ENCODE measurements around the gene FAM120AOS.

The FAM120AOS gene

GRCh38 chr9:93435386-93435785 lies 18.0 kb downstream of the FAM120AOS start:
- Mint-ChIP-seq H3K4me3 (no peak overlapping the region), H3K36me3 (ENCODE audit: low read depth) (no peaks in the 10 kb centered on the region), H3K9me3 (peaks cover 3% of the 10 kb centered on the region), H3K27me3 (ENCODE audit: low read depth, poor library complexity) (peaks cover 2% of the 10 kb centered on the region), H3K27ac (no peak overlapping the region), H3K4me1 (peaks cover 18% of the 10 kb centered on the region)
- no peak for DNase-seq
- TF ChIP-seq, protein P1, sequence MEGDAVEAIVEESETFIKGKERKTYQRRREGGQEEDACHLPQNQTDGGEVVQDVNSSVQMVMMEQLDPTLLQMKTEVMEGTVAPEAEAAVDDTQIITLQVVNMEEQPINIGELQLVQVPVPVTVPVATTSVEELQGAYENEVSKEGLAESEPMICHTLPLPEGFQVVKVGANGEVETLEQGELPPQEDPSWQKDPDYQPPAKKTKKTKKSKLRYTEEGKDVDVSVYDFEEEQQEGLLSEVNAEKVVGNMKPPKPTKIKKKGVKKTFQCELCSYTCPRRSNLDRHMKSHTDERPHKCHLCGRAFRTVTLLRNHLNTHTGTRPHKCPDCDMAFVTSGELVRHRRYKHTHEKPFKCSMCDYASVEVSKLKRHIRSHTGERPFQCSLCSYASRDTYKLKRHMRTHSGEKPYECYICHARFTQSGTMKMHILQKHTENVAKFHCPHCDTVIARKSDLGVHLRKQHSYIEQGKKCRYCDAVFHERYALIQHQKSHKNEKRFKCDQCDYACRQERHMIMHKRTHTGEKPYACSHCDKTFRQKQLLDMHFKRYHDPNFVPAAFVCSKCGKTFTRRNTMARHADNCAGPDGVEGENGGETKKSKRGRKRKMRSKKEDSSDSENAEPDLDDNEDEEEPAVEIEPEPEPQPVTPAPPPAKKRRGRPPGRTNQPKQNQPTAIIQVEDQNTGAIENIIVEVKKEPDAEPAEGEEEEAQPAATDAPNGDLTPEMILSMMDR (IDR thresholded peaks at IDR 0.05) = no peak

DNA sequence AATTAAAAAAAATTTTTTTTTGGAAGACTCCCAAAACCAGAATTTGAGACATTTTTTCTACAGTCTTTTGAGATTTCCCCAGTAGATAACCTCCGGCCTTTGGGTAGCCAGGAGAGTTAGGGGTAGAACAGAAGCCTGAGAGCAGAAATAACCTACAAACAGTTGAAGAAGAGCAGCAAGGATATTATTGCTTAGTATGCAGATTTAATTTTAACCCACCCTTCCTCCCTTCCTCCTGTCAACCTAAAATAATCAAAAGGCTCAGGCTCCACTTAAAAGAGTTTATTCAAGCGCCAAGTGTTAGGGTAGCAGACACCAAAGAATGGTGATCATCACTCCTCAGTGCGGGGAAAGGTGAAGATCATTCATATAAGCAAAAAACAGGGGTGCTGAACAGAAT lies 19.3 kb downstream of the FAM120AOS start:
- Mint-ChIP-seq H3K27me3 (ENCODE audit: low read depth, poor library complexity) (peaks cover 2% of the 10 kb centered on the region), H3K36me3 (ENCODE audit: low read depth) (no peaks in the 10 kb centered on the region), H3K4me1 (peaks cover 18% of the 10 kb centered on the region), H3K27ac (no peak overlapping the region), H3K4me3 (no peak overlapping the region), H3K9me3 (peaks cover 3% of the 10 kb centered on the region)
- no peak for DNase-seq
- TF ChIP-seq, protein P1 (IDR thresholded peaks at IDR 0.05) = no peak

DNA sequence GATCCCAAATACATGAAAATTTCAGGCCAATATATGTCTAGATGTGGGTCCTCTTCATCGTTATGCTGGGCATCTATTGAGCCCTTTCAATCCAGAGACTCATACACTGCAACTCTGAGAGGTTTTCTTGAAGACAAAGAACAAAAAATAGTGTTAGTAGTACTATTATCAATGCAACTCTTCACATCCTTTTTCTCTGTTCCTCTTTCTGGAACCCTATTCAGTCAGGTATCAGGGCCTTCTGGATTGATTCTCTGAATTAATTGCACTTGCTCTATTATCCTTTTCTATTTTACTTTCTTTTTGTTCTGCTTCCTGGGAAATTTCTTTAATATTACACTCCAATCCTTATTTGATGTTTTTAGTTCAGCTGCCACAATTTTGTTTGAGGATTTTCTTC lies 20.4 kb downstream of the FAM120AOS start:
- Mint-ChIP-seq H3K27me3 (ENCODE audit: low read depth, poor library complexity) (no peaks in the 10 kb centered on the region), H3K4me3 (no peak overlapping the region), H3K4me1 (peaks cover 15% of the 10 kb centered on the region), H3K27ac (no peak overlapping the region), H3K9me3 (peaks cover 3% of the 10 kb centered on the region), H3K36me3 (ENCODE audit: low read depth) (no peaks in the 10 kb centered on the region)
- TF ChIP-seq, protein P1 (IDR thresholded peaks at IDR 0.05) = no peak
- DNase-seq = no peak

- H3K4me1 Mint-ChIP-seq = peaks cover 7% of the 10 kb centered on the region
- peaks cover 4% of the 10 kb centered on the region for H3K36me3 Mint-ChIP-seq (ENCODE audit: low read depth)
- TF ChIP-seq, protein P1 (IDR thresholded peaks at IDR 0.05) = no peak
- no peak for DNase-seq
- no peak overlapping the region for H3K4me3 Mint-ChIP-seq
- no peaks in the 10 kb centered on the region for H3K27me3 Mint-ChIP-seq (ENCODE audit: low read depth, poor library complexity)
- H3K27ac Mint-ChIP-seq = no peak overlapping the region
- peaks cover 7% of the 10 kb centered on the region for H3K9me3 Mint-ChIP-seq
These were observed 21.8 kb downstream of the FAM120AOS start for GRCh38 chr9:93431539-93432105.

DNA sequence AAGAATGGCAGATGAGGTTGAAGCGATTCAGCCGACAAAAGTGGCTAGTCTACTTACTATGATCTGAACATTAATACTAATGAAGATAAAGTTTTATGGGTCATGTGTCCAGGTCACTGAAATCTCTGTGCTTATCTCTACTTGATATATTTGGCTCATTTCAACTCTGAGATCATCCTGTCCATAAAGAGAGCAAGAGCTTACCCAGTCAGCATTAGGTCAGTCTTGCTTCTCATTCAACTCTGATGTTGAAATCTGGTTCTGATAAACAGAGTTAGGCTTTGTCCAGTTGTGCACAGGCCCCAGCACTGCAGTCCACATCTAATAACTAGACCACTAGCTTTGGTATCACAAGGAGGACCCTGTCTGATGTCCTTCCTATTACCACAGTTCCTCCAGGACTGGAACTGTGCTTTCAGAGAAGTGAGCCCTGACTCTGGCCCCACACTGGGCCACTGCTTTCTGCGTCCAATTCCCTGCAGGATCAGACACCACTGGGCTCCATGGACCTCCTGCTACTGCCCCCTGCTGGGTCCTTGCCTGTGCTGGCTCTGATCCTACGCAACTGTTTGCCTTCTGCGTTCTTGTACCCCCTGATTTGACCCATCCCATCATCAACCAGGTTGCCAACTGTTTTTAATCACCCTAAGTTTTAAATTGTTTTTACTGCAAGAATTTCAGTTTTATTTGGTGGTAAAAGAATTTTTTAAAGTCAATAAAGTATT lies 25.6 kb downstream of the FAM120AOS start:
- TF ChIP-seq, protein P1 (IDR thresholded peaks at IDR 0.05) = peak; percentile 31
- H3K27me3 Mint-ChIP-seq (ENCODE audit: low read depth, poor library complexity) = no peaks in the 10 kb centered on the region
- no peak overlapping the region for H3K27ac Mint-ChIP-seq
- H3K4me3 Mint-ChIP-seq = no peak overlapping the region
- H3K4me1 Mint-ChIP-seq = peaks cover 7% of the 10 kb centered on the region
- peaks cover 22% of the 10 kb centered on the region for H3K9me3 Mint-ChIP-seq
- peak; percentile 35 for DNase-seq
- peaks cover 4% of the 10 kb centered on the region for H3K36me3 Mint-ChIP-seq (ENCODE audit: low read depth)
